ENCODE results near the gene BCAR3.

The BCAR3 gene

GRCh38 chr1:93598861-93599439, 82.7 kb downstream of the BCAR3 start:
- in situ Hi-C loops (cut with MboI; ENCODE audit: low pct_unique_long_range_greater_than_20kb, low sequenced_read_pairs, unreplicated experiment) = no loop called here
- DNase-seq (ENCODE audit: low spot score) = no peak

GRCh38 chr1:93598396-93598795, 83.2 kb downstream of the BCAR3 start:
- DNase-seq (ENCODE audit: low spot score) = no peak
- TF ChIP-seq CTCF (IDR thresholded peaks at IDR 0.05; ENCODE audit: extremely low read depth, insufficient read depth, missing control alignments) = no peak
- in situ Hi-C loops (cut with MboI; ENCODE audit: low pct_unique_long_range_greater_than_20kb, low sequenced_read_pairs, unreplicated experiment) = no loop called here

More at GRCh38 chr1:93598861-93599439, 82.7 kb downstream of the BCAR3 start:
- no peak for TF ChIP-seq CTCF (IDR thresholded peaks at IDR 0.05; ENCODE audit: extremely low read depth, insufficient read depth, missing control alignments)

GRCh38 chr1:93597709-93598108, 83.9 kb downstream of the BCAR3 start:
- TF ChIP-seq CTCF (IDR thresholded peaks at IDR 0.05; ENCODE audit: extremely low read depth, insufficient read depth, missing control alignments) = no peak
- no peak for DNase-seq (ENCODE audit: low spot score)
- in situ Hi-C loops (cut with MboI; ENCODE audit: low pct_unique_long_range_greater_than_20kb, low sequenced_read_pairs, unreplicated experiment) = no loop called here

- in situ Hi-C loops (cut with MboI; ENCODE audit: low pct_unique_long_range_greater_than_20kb, low sequenced_read_pairs, unreplicated experiment) = no loop called here
- DNase-seq (ENCODE audit: low spot score) = no peak
- no peak for TF ChIP-seq CTCF (IDR thresholded peaks at IDR 0.05; ENCODE audit: extremely low read depth, insufficient read depth, missing control alignments)
These were observed 85.1 kb downstream of the BCAR3 start for GRCh38 chr1:93596329-93597089.

- no peak for DNase-seq (ENCODE audit: low spot score)
- no peak for TF ChIP-seq CTCF (IDR thresholded peaks at IDR 0.05; ENCODE audit: extremely low read depth, insufficient read depth, missing control alignments)
- in situ Hi-C loops (cut with MboI; ENCODE audit: low pct_unique_long_range_greater_than_20kb, low sequenced_read_pairs, unreplicated experiment) = no loop called here
These were observed 85.9 kb downstream of the BCAR3 start for GRCh38 chr1:93595743-93596142.

GRCh38 chr1:93595266-93595665, 86.4 kb downstream of the BCAR3 start:
- TF ChIP-seq CTCF (IDR thresholded peaks at IDR 0.05; ENCODE audit: extremely low read depth, insufficient read depth, missing control alignments) = no peak
- DNase-seq (ENCODE audit: low spot score) = no peak
- in situ Hi-C loops (cut with MboI; ENCODE audit: low pct_unique_long_range_greater_than_20kb, low sequenced_read_pairs, unreplicated experiment) = no loop called here
